ENCODE results near the gene TEAD1.
A peak's percentile ranks its signal among the peaks of the same experiment; 100 is the strongest.

The TEAD1 gene

GRCh38 chr11:12966002-12966401 is 291.8 kb downstream of the TEAD1 start:
- TF ChIP-seq CTCF (conservative IDR thresholded peaks at IDR 0.05; ENCODE audit: low read depth), result no peak
- POLR2A ChIA-PET (ENCODE audit: low non-redundant PET), result no interaction called here
- CTCF ChIA-PET, result interaction anchor here (1.5 to 3.6 kb wide), 3 partner anchors 8 to 218 kb away, joined by 4 to 16 read pairs (median 8); no protein-coding TSS in a partner anchor
- H3K27ac ChIP-seq, result no peak overlapping the region
- no peak for DNase-seq (ENCODE audit: low spot score)

GRCh38 chr11:12968101-12968500 is 293.9 kb downstream of the TEAD1 start:
- peak overlapping the region; percentile 37; the same call in 1 of the 2 replicates for H3K27ac ChIP-seq
- POLR2A ChIA-PET (ENCODE audit: low non-redundant PET), result no interaction called here
- TF ChIP-seq CTCF (conservative IDR thresholded peaks at IDR 0.05; ENCODE audit: low read depth), result no peak
- CTCF ChIA-PET, result interaction anchor here (1.5 kb wide), 1 partner anchor 215 kb away, joined by 3 read pairs; no protein-coding TSS in a partner anchor
- DNase-seq (ENCODE audit: low spot score), result peak; percentile 71

- ChIA-PET CTCF (interaction anchor here (1.0 to 1.5 kb wide), 2 partner anchors 214 to 638 kb away, joined by 3 to 8 read pairs; no protein-coding TSS in a partner anchor), POLR2A (ENCODE audit: low non-redundant PET) (no interaction called here)
- peak overlapping the region; percentile 37; the same call in 1 of the 2 replicates for H3K27ac ChIP-seq
- no peak for TF ChIP-seq CTCF (conservative IDR thresholded peaks at IDR 0.05; ENCODE audit: low read depth)
- DNase-seq (ENCODE audit: low spot score), result no peak
These were observed 294.6 kb downstream of the TEAD1 start for GRCh38 chr11:12968826-12969225.

DNA sequence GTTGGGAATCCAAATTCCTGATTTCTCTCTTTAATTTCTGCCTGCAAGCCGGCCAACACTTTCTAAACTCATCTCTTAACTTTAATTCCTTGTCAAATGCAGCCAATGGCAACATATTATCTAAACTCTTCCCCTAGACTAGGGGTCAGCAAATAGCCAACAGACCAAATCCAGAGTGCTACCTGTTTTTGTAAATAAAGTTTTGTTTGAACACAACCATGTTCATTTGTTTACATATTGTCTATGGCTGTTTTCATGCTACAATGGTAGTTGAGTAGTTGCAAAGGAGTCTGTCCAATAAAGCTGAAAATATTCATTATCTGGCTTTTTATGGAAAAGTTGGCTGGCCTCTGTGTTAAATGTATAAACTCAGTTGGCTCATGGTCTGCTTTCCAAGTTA is 297.7 kb downstream of the TEAD1 start:
- no peak for DNase-seq (ENCODE audit: low spot score)
- ChIA-PET POLR2A (ENCODE audit: low non-redundant PET) (no interaction called here), CTCF (no interaction called here)
- no peak for TF ChIP-seq CTCF (conservative IDR thresholded peaks at IDR 0.05; ENCODE audit: low read depth)
- H3K27ac ChIP-seq, result no peak overlapping the region

DNA sequence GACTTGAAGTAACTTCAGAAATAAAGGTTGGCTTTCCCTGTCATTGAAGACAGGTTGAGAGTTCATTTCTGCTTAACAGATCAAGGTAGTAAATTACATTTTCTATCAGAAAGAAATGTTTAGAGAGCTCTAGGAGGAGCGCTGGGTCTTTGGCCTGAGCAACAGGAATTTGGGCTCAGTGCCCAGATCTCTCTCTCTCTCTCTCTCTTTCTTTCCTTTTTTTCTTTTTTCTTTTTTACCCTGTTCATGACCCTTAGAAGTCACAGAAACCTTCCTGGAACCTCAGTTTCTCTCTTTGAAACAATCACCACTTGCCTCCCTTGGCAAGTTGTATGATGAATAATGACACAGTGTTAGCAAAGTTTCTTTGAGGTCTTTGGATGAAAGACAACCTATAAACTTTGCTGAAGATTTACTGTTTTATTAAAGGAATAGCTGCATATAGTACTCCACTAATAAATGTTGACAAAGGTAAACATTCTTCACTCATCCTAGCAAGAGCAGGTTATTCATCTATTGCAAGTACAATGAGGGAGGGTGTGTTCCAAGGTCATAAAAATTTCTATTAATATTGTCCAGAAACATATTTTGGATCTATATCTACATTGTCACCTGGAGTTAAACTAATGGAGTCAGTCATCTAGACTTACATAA is 299.4 kb downstream of the TEAD1 start:
- H3K27ac ChIP-seq, result no peak overlapping the region
- no peak for TF ChIP-seq CTCF (conservative IDR thresholded peaks at IDR 0.05; ENCODE audit: low read depth)
- ChIA-PET POLR2A (ENCODE audit: low non-redundant PET) (no interaction called here), CTCF (interaction anchor here (1.1 to 3.0 kb wide), 2 partner anchors 9 to 59 kb away, joined by 3 to 16 read pairs; no protein-coding TSS in a partner anchor)
- no peak for DNase-seq (ENCODE audit: low spot score)

GRCh38 chr11:12975195-12975594 is 301.0 kb downstream of the TEAD1 start:
- ChIA-PET POLR2A (ENCODE audit: low non-redundant PET) (no interaction called here), CTCF (interaction anchor here (3.0 kb wide), 1 partner anchor 11 kb away, joined by 16 read pairs; no protein-coding TSS in a partner anchor)
- TF ChIP-seq CTCF (conservative IDR thresholded peaks at IDR 0.05; ENCODE audit: low read depth), result no peak
- DNase-seq (ENCODE audit: low spot score), result no peak
- H3K27ac ChIP-seq, result no peak overlapping the region

Measured in RWPE1 (cell line).